ENCODE data around the gene CILP2. TPM values are rescaled to one million over a fixed set of nuclear protein-coding genes. Genes with fewer than 3 reads are reported as not detected.

Gene CILP2
- total and polyA plus RNA-seq, 2 experiments from 2014 or later, result 2.2 to 8.4 TPM

DNA sequence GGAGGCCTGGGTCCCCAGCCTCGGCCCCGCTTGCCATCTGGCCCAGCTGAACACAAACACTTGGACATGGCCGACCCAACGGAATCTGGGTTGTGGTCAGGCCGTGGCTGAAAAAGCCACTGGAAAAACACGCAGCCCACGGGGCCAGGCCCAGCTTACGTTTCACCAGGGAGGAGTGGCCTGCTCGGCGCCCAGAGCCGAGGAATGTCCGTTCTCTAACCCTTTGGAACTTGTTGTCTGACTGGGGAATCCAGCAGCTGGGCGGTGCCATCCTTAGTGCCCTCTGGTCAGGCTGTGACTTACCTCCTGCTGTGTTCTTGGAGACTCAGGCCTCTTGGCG lies 13.8 kb downstream of the CILP2 start:
- TF ChIP-seq, protein P1, sequence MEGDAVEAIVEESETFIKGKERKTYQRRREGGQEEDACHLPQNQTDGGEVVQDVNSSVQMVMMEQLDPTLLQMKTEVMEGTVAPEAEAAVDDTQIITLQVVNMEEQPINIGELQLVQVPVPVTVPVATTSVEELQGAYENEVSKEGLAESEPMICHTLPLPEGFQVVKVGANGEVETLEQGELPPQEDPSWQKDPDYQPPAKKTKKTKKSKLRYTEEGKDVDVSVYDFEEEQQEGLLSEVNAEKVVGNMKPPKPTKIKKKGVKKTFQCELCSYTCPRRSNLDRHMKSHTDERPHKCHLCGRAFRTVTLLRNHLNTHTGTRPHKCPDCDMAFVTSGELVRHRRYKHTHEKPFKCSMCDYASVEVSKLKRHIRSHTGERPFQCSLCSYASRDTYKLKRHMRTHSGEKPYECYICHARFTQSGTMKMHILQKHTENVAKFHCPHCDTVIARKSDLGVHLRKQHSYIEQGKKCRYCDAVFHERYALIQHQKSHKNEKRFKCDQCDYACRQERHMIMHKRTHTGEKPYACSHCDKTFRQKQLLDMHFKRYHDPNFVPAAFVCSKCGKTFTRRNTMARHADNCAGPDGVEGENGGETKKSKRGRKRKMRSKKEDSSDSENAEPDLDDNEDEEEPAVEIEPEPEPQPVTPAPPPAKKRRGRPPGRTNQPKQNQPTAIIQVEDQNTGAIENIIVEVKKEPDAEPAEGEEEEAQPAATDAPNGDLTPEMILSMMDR (IDR thresholded peaks at IDR 0.05; ENCODE audit: low read depth, low read length), result no peak
- Histone ChIP-seq H3K27me3 (no peaks in the 10 kb centered on the region), H3K9me3 (ENCODE audit: low read depth) (no peaks in the 10 kb centered on the region), H3K4me1 (ENCODE audit: low read depth) (no peaks in the 10 kb centered on the region), H3K4me3 (no peak overlapping the region), H3K27ac (no peak overlapping the region), H3K36me3 (no peaks in the 10 kb centered on the region)
- peak in 1 of 2 donors; percentile 26 for DNase-seq (ENCODE audit: low read depth in 1 of 2, low spot score in 1 of 2)

DNA sequence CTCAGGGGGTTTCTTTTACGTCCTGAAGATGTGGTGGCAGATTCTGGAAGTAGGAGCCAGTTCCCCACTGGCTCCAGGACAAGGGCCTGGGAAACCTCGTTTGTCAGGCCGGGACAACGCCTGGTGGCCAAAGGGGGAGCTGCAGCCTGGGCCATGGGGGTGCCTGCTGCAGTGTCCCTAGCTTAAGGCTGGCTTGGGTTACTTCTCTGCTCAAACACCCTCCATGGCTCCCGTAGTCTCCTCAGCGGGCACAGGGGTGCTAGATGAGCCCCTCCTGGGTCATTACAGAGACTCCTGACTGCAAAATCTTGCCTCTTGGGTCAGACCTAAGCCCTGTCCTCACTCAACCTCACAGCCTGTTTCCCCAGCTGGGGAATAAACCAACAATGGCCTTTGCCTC lies 14.7 kb downstream of the CILP2 start:
- no peaks in the 10 kb centered on the region for H3K27me3 ChIP-seq
- DNase-seq (ENCODE audit: low read depth in 1 of 2, low spot score in 1 of 2), result peak; percentile 50 to 56
- H3K27ac ChIP-seq, result no peak overlapping the region
- H3K4me3 ChIP-seq, result no peak overlapping the region
- H3K4me1 ChIP-seq (ENCODE audit: low read depth), result no peaks in the 10 kb centered on the region
- no peaks in the 10 kb centered on the region for H3K9me3 ChIP-seq (ENCODE audit: low read depth)
- TF ChIP-seq, protein P1 (IDR thresholded peaks at IDR 0.05; ENCODE audit: low read depth, low read length), result peak; percentile 69
- H3K36me3 ChIP-seq, result no peaks in the 10 kb centered on the region

DNA sequence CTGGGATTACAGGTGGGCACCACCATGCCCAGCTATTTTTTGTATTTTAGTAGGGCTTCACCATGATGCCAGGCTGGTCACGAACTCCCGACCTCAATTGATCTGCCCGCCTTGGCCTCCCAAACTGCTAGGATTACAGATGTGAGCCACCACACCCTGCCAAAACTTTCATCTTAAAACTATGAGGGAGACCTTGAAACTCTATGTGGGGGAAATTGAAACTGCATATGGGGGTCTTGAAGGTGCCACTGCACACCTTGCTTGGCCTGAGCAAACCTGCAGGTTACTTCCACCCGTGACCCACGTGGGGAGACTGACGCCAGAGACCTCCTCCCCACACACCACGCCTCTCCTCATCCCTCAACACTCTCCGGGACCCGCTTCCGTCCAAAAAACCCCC lies 15.6 kb downstream of the CILP2 start:
- Histone ChIP-seq H3K4me3 (no peak overlapping the region), H3K4me1 (ENCODE audit: low read depth) (no peaks in the 10 kb centered on the region)
- TF ChIP-seq, protein P1 (IDR thresholded peaks at IDR 0.05; ENCODE audit: low read depth, low read length), result no peak

DNA sequence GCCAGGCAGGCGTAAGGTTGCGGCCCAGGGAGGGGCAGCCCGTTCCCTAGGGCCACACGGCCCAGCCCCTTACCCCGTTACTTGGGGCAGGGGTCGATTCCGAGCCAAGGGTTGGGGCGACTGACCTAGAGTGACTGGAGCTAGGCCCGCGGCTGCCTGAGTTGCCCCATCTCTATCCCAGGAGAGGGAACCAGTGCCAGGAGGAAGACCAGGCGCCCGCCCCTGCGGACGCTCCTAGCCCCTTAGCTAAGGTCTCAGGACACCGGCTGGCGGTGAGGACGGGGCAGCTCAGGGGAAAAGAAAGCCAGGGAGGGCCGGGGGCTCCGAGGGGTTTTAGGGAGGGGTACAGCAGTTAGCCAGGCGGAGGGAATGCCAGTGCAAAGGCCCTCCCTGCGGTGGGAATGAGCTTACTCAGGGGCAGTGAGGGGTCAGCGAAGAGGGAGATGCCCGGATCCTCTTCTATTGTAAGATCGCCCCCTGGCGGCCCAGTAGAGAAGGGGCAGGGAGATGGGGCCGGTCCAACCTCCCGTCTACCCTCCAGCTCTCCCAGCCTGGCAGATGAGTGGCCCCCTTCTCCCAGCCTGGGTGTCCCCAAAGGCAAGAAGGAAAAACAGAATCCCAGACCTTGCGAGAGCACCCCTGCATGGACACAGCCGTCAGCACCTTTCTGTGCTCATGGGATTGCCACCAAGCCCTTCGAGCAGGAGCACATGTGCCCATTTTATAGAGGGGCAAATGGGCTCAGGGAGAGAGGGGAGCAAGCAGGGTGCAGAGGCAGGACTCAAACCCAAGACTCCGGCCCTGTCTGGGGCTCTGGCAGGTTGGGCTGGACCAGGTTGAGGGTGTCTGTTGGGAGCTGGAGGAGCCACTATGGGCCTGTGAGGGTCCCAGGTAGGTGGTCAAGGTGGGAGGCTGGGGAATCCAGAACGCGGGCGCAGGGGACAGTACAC lies 16.3 kb downstream of the CILP2 start:
- TF ChIP-seq, protein P1 (IDR thresholded peaks at IDR 0.05; ENCODE audit: low read depth, low read length), result peak; percentile 76
- Histone ChIP-seq H3K27ac (no peak overlapping the region), H3K4me1 (ENCODE audit: low read depth) (no peaks in the 10 kb centered on the region), H3K36me3 (no peaks in the 10 kb centered on the region), H3K9me3 (ENCODE audit: low read depth) (no peaks in the 10 kb centered on the region), H3K4me3 (no peak overlapping the region), H3K27me3 (no peaks in the 10 kb centered on the region)
- peak; percentile 53 to 61 for DNase-seq (ENCODE audit: low read depth in 1 of 2, low spot score in 1 of 2)

More for the DNA sequence above, 15.6 kb downstream of the CILP2 start:
- no peak overlapping the region for H3K27ac ChIP-seq
- no peaks in the 10 kb centered on the region for H3K27me3 ChIP-seq
- DNase-seq (ENCODE audit: low read depth in 1 of 2, low spot score in 1 of 2), result no peak
- no peaks in the 10 kb centered on the region for H3K36me3 ChIP-seq
- H3K9me3 ChIP-seq (ENCODE audit: low read depth), result no peaks in the 10 kb centered on the region

DNA sequence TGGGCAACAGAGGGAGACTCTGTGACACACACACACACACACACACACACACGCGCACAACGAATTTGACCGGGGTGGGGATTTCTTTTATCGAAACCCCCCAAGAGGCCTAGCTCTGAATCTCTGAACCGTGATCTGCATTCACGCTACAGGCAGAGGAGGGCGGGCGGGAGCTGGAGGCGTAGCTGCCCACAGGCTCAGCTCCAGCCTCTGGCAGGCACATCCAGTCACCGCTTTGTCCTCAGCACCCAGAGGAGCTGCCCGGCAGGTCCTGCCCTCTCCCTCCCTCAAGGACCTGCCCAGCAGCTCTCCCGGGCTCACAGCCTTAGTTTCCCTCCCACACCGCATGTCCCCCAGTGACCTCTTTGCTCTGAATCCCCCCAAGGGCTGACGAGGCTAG lies 20.0 kb downstream of the CILP2 start:
- Histone ChIP-seq H3K27me3 (no peaks in the 10 kb centered on the region), H3K27ac (no peak overlapping the region), H3K4me3 (no peak overlapping the region), H3K9me3 (ENCODE audit: low read depth) (no peaks in the 10 kb centered on the region), H3K36me3 (no peaks in the 10 kb centered on the region), H3K4me1 (ENCODE audit: low read depth) (no peaks in the 10 kb centered on the region)
- no peak for DNase-seq (ENCODE audit: low read depth in 1 of 2, low spot score in 1 of 2)
- TF ChIP-seq, protein P1 (IDR thresholded peaks at IDR 0.05; ENCODE audit: low read depth, low read length), result no peak

Measured in cardiac muscle cell (in vitro differentiated cells and primary cell).